ENCODE data around the gene MYEOV. TPM values are rescaled to one million over a fixed set of nuclear protein-coding genes. Genes with fewer than 3 reads are reported as not detected.

MYEOV gene
- total and polyA plus RNA-seq, 4 donors = 0.79 to 0.90 TPM; not detected in 2

DNA sequence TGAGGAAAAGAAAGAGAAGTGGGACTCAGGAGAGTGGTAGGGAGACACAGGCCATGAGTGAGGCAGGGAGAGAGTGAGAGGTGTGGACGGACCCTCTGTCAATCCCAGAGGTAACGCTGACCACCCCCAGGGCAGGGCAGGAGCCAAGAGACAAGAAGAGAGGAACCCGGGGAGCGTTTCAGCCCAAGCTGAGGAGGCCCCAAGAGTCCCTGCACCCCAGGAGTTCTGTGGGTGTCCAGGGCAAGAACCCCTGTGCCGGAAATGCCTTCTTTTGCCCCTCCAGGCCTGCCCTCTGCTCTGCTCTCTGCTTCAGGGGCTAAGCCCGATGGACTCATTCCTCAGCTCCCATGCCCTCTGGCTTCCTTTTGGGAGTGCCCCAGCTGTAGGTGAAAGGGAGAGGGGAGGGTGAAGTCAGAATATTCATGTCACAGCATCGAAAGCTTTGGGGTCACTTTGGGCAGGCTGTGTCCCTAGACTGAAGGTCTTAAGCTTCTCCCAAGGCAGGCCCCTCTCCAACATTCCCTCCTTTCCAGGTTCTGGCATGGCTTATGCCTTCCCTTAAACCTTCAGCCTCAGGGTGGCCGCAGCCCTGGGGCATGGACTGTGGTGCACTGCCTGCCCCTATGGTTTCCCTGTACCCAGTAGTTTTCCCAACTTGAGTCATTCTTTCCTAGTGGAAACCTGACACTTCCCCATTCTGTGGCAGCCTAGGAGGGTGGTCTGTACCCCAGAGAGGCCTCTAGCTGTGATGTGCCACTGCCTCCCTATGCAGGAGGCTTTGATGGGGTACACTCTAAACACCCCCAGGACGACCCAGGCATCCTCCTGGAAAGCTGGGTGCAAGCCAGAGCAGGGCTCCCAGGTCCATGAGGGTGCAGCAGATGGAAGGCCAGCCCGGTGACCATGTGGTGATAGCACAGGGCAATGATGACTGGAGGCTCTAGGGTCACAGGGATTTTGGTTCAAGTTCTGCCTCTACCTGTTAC is 27.1 kb downstream of the MYEOV start:
- WGBS = 82% methylated on average over 10 of the region's 10 CpGs
- DNase-seq (ENCODE audit: low spot score) = no peak
- Histone ChIP-seq H3K9ac (ENCODE audit: low read depth in 1 of 2, low read length in 2 of 2) (no peak overlapping the region), H3K4me3 (ENCODE audit: low read depth in 1 of 3, low read length in 3 of 3) (no peak overlapping the region), H3K9me3 (ENCODE audit: control insufficient read depth in 4 of 4, low read length in 3 of 4) (no peaks in the 10 kb centered on the region), H3K27ac (ENCODE audit: low read depth in 1 of 2, low read length in 2 of 2) (no peak overlapping the region), H3K27me3 (ENCODE audit: control insufficient read depth in 4 of 4, insufficient read depth in 4 of 4, low read length in 3 of 4) (no peaks in the 10 kb centered on the region), H3K36me3 (ENCODE audit: control insufficient read depth in 4 of 4, insufficient read depth in 3 of 4, low read depth in 1 of 4, low read length in 3 of 4) (no peaks in the 10 kb centered on the region), H3K4me1 (ENCODE audit: control insufficient read depth in 4 of 4, insufficient read depth in 4 of 4, low read length in 3 of 4) (no peaks in the 10 kb centered on the region)
- TF ChIP-seq RXRA (IDR thresholded peaks at IDR 0.05) (no peak), NR2F2 (IDR thresholded peaks at IDR 0.05) (no peak), HNF4G (IDR thresholded peaks at IDR 0.05) (no peak), FOXA1 (IDR thresholded peaks at IDR 0.05) (no peak), HNF4A (conservative IDR thresholded peaks at IDR 0.05) (no peak), GABPA (IDR thresholded peaks at IDR 0.05 in 1 of 2, conservative IDR thresholded peaks at IDR 0.05 in 1 of 2) (no peak), FOXA2 (IDR thresholded peaks at IDR 0.05) (no peak), EGR1 (IDR thresholded peaks at IDR 0.05; ENCODE audit: low read depth in 2 of 2) (no peak), TAF1 (conservative IDR thresholded peaks at IDR 0.05) (no peak), SP1 (IDR thresholded peaks at IDR 0.05) (no peak), YY1 (IDR thresholded peaks at IDR 0.05) (no peak)
- TF ChIP-seq, protein P1, sequence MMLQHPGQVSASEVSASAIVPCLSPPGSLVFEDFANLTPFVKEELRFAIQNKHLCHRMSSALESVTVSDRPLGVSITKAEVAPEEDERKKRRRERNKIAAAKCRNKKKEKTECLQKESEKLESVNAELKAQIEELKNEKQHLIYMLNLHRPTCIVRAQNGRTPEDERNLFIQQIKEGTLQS (IDR thresholded peaks at IDR 0.05) = no peak
- TF ChIP-seq, protein P2, sequence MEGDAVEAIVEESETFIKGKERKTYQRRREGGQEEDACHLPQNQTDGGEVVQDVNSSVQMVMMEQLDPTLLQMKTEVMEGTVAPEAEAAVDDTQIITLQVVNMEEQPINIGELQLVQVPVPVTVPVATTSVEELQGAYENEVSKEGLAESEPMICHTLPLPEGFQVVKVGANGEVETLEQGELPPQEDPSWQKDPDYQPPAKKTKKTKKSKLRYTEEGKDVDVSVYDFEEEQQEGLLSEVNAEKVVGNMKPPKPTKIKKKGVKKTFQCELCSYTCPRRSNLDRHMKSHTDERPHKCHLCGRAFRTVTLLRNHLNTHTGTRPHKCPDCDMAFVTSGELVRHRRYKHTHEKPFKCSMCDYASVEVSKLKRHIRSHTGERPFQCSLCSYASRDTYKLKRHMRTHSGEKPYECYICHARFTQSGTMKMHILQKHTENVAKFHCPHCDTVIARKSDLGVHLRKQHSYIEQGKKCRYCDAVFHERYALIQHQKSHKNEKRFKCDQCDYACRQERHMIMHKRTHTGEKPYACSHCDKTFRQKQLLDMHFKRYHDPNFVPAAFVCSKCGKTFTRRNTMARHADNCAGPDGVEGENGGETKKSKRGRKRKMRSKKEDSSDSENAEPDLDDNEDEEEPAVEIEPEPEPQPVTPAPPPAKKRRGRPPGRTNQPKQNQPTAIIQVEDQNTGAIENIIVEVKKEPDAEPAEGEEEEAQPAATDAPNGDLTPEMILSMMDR (IDR thresholded peaks at IDR 0.05; ENCODE audit: low read depth, low read length, missing input control) = no peak
- TF ChIP-seq, protein P3, sequence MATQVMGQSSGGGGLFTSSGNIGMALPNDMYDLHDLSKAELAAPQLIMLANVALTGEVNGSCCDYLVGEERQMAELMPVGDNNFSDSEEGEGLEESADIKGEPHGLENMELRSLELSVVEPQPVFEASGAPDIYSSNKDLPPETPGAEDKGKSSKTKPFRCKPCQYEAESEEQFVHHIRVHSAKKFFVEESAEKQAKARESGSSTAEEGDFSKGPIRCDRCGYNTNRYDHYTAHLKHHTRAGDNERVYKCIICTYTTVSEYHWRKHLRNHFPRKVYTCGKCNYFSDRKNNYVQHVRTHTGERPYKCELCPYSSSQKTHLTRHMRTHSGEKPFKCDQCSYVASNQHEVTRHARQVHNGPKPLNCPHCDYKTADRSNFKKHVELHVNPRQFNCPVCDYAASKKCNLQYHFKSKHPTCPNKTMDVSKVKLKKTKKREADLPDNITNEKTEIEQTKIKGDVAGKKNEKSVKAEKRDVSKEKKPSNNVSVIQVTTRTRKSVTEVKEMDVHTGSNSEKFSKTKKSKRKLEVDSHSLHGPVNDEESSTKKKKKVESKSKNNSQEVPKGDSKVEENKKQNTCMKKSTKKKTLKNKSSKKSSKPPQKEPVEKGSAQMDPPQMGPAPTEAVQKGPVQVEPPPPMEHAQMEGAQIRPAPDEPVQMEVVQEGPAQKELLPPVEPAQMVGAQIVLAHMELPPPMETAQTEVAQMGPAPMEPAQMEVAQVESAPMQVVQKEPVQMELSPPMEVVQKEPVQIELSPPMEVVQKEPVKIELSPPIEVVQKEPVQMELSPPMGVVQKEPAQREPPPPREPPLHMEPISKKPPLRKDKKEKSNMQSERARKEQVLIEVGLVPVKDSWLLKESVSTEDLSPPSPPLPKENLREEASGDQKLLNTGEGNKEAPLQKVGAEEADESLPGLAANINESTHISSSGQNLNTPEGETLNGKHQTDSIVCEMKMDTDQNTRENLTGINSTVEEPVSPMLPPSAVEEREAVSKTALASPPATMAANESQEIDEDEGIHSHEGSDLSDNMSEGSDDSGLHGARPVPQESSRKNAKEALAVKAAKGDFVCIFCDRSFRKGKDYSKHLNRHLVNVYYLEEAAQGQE (IDR thresholded peaks at IDR 0.05) = no peak
- TF ChIP-seq, protein P4, sequence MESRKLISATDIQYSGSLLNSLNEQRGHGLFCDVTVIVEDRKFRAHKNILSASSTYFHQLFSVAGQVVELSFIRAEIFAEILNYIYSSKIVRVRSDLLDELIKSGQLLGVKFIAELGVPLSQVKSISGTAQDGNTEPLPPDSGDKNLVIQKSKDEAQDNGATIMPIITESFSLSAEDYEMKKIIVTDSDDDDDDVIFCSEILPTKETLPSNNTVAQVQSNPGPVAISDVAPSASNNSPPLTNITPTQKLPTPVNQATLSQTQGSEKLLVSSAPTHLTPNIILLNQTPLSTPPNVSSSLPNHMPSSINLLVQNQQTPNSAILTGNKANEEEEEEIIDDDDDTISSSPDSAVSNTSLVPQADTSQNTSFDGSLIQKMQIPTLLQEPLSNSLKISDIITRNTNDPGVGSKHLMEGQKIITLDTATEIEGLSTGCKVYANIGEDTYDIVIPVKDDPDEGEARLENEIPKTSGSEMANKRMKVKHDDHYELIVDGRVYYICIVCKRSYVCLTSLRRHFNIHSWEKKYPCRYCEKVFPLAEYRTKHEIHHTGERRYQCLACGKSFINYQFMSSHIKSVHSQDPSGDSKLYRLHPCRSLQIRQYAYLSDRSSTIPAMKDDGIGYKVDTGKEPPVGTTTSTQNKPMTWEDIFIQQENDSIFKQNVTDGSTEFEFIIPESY (IDR thresholded peaks at IDR 0.05) = no peak
